H1 (cell line): ENCODE data around the gene PODN. TPM values are rescaled to one million over a fixed set of nuclear protein-coding genes. Genes with fewer than 3 reads are reported as not detected.

ENCODE experiments used
- CTCF ChIA-PET: fragments of 300-600 bp; sonication (Branson Sonifier 250); formaldehyde crosslinking; loops from one replicate; lab custom pipeline; 2021; ENCODE audit not compliant: partially characterized antibody; lab: Charles Lee
- POLR2A ChIA-PET: fragments of 300-600 bp; sonication (Branson Sonifier 250); formaldehyde crosslinking; loops from one replicate; lab custom pipeline; 2021; ENCODE audit warnings: inconsistent platforms; ENCODE audit not compliant: partially characterized antibody; lab: Charles Lee
- DNase-seq, 2 experiments: peaks; one replicate each; pipeline versions ENCODE4 v3.0.0 to v3.0.0-alpha.2; 2010 to 2022; ENCODE audit warnings: low spot score in 2 of 2, low read depth in 1 of 2, mixed read lengths in 1 of 2
- FAIRE-seq: peaks from 2 replicates; lab custom pipeline; 2011; peaks lifted over from hg19 to GRCh38; lab: Jason Lieb, UNC
- H2AFZ ChIP-seq: 2 replicates; pipeline ENCODE4 v1.8.1; 2012; ENCODE audit warnings: low read length, inconsistent platforms
- H2AK5ac ChIP-seq: 2 replicates; pipeline ENCODE4 v1.6.1; 2013; ENCODE audit warnings: low read depth, low read length
- H2BK120ac ChIP-seq: replicated peaks from 2 replicates; pipeline ENCODE3; 2013; ENCODE audit warnings: low read depth, low read length, inconsistent platforms
- H2BK12ac ChIP-seq: 2 replicates; pipeline ENCODE4 v1.6.1; 2013; ENCODE audit warnings: low read depth, low read length
- H2BK15ac ChIP-seq: 2 replicates; pipeline ENCODE4 v1.6.1; 2013; ENCODE audit warnings: low read length
- H2BK20ac ChIP-seq: 2 replicates; pipeline ENCODE4 v1.6.1; 2013; ENCODE audit warnings: low read length
- H2BK5ac ChIP-seq: 2 replicates; pipeline ENCODE4 v1.6.1; 2013; ENCODE audit warnings: low read depth, low read length
- H3K14ac ChIP-seq: 2 replicates; pipeline ENCODE4 v1.6.1; 2013; ENCODE audit warnings: inconsistent platforms; ENCODE audit not compliant: insufficient read length
- H3K18ac ChIP-seq: 2 replicates; pipeline ENCODE4 v1.6.1; 2013; ENCODE audit warnings: low read length; ENCODE audit errors: extremely low read depth
- H3K23ac ChIP-seq: 2 replicates; pipeline ENCODE4 v1.6.1; 2013; ENCODE audit warnings: inconsistent platforms; ENCODE audit not compliant: insufficient read length
- H3K23me2 ChIP-seq: 2 replicates; pipeline ENCODE4 v1.6.1; 2013; ENCODE audit warnings: low read depth, low read length
- H3K27ac ChIP-seq: 2 replicates; pipeline ENCODE4 v1.6.1; 2011; ENCODE audit warnings: low read depth, low read length, inconsistent platforms
- H3K27me3 ChIP-seq, 4 experiments: replicated peaks in 1 of 4; 1 replicate in 1 of 4; 2 replicates in 3 of 4; pipeline versions ENCODE4 v1.6.1 to v1.8.1; 2011 to 2013; ENCODE audit warnings: low read length in 3 of 4, mild to moderate bottlenecking in 3 of 4, inconsistent platforms in 2 of 4, mixed read lengths in 2 of 4, moderate library complexity in 1 of 4; ENCODE audit not compliant: control insufficient read depth in 3 of 4, insufficient read depth in 3 of 4; ENCODE audit errors: extremely low read depth in 1 of 4
- H3K36me3 ChIP-seq, 4 experiments: 2 replicates each; pipeline versions ENCODE4 v1.6.1 to v1.8.1; 2011 to 2013; ENCODE audit warnings: mild to moderate bottlenecking in 4 of 4, low read length in 3 of 4, moderate library complexity in 2 of 4, control low read depth in 1 of 4, inconsistent platforms in 1 of 4; ENCODE audit not compliant: insufficient read depth in 4 of 4, control insufficient read depth in 2 of 4
- H3K4ac ChIP-seq: replicated peaks from 2 replicates; pipeline ENCODE3; 2013; ENCODE audit warnings: low read length, low read depth, mixed read lengths, inconsistent platforms; ENCODE audit not compliant: insufficient read length
- H3K4me1 ChIP-seq, 4 experiments: replicated peaks in 1 of 4; 1 replicate in 1 of 4; 2 replicates in 3 of 4; pipeline versions ENCODE4 v1.6.1 to v1.8.1; 2011 to 2013; ENCODE audit warnings: low read length in 3 of 4, inconsistent platforms in 2 of 4, mixed read lengths in 1 of 4; ENCODE audit not compliant: insufficient read depth in 4 of 4, control insufficient read depth in 3 of 4
- H3K4me2 ChIP-seq, 2 experiments: 2 replicates each; pipeline versions ENCODE4 v1.6.1 to v1.8.1; 2011 to 2013; ENCODE audit warnings: low read depth in 2 of 2, low read length in 2 of 2, control low read depth in 1 of 2, inconsistent platforms in 1 of 2, mild to moderate bottlenecking in 1 of 2; ENCODE audit not compliant: insufficient read depth in 1 of 2
- H3K4me3 ChIP-seq, 4 experiments: fragments of 200-600, 300-600 bp in 1 of 4; sonication (generic), shearing (Covaris generic), sonication (Bioruptor Twin) in 1 of 4; 2 replicates each; pipeline versions ENCODE4 v1.5.1 to v1.8.1; 2011 to 2016; ENCODE audit warnings: low read length in 4 of 4, low read depth in 3 of 4, control low read depth in 2 of 4, inconsistent platforms in 2 of 4, mild to moderate bottlenecking in 2 of 4, mixed read lengths in 1 of 4, moderate library complexity in 1 of 4; ENCODE audit not compliant: insufficient read depth in 2 of 4; ENCODE audit errors: extremely low read depth in 1 of 4
- H3K56ac ChIP-seq: replicated peaks from 2 replicates; pipeline ENCODE3; 2013; ENCODE audit warnings: low read depth, mild to moderate bottlenecking, mixed read lengths, low read length, inconsistent platforms; ENCODE audit not compliant: insufficient read length
- H3K79me1 ChIP-seq: 2 replicates; pipeline ENCODE4 v1.6.1; 2013; ENCODE audit warnings: low read depth, low read length, control low read depth
- H3K79me2 ChIP-seq, 2 experiments: 2 replicates each; pipeline versions ENCODE4 v1.6.1 to v1.8.1; 2012 to 2013; ENCODE audit warnings: low read length in 2 of 2, mild to moderate bottlenecking in 2 of 2, inconsistent platforms in 1 of 2; ENCODE audit not compliant: insufficient read depth in 2 of 2, control insufficient read depth in 1 of 2
- H3K9ac ChIP-seq, 4 experiments: replicated peaks in 1 of 4; 1 replicate in 1 of 4; 2 replicates in 3 of 4; pipeline versions ENCODE4 v1.6.1 to v1.8.1; 2011 to 2013; ENCODE audit warnings: low read depth in 3 of 4, low read length in 3 of 4, control low read depth in 2 of 4, mild to moderate bottlenecking in 2 of 4, moderate library complexity in 2 of 4, inconsistent platforms in 1 of 4; ENCODE audit errors: extremely low read depth in 1 of 4
- H3K9me3 ChIP-seq, 2 experiments: 2 replicates each; pipeline versions ENCODE4 v1.6.1 to v1.8.1; 2012 to 2013; ENCODE audit warnings: mild to moderate bottlenecking in 2 of 2, moderate library complexity in 2 of 2, control low read depth in 1 of 2, inconsistent platforms in 1 of 2, low read depth in 1 of 2, low read length in 1 of 2, mixed read lengths in 1 of 2; ENCODE audit not compliant: insufficient read depth in 2 of 2
- H4K20me1 ChIP-seq, 2 experiments: replicated peaks in 1 of 2; 2 replicates each; pipeline versions ENCODE3 to v1.8.1; 2011 to 2013; ENCODE audit warnings: inconsistent platforms in 2 of 2, low read length in 2 of 2, mild to moderate bottlenecking in 1 of 2; ENCODE audit not compliant: insufficient read depth in 2 of 2, control insufficient read depth in 1 of 2
- H4K5ac ChIP-seq: 2 replicates; pipeline ENCODE4 v1.6.1; 2013; ENCODE audit warnings: low read length, low read depth, mixed read lengths, inconsistent platforms; ENCODE audit not compliant: insufficient read length
- H4K8ac ChIP-seq: 2 replicates; pipeline ENCODE4 v1.8.0; 2013; ENCODE audit warnings: mild to moderate bottlenecking, moderate library complexity, low read length, inconsistent platforms; ENCODE audit not compliant: insufficient read depth; ENCODE audit errors: extremely low read depth
- H4K91ac ChIP-seq: replicated peaks from 2 replicates; pipeline ENCODE3; 2013; ENCODE audit warnings: low read length, mixed read lengths, inconsistent platforms; ENCODE audit not compliant: insufficient read length
- CTBP2 ChIP-seq: IDR thresholded peaks from 2 replicates; pipeline ENCODE4 v1.7.0; 2011; ENCODE audit warnings: borderline replicate concordance, mild to moderate bottlenecking, moderate library complexity, mixed read lengths, low read length; ENCODE audit not compliant: insufficient read depth, insufficient read length
- FOSL1 ChIP-seq: IDR thresholded peaks from 2 replicates; pipeline ENCODE4 v1.6.1; 2011; ENCODE audit warnings: mild to moderate bottlenecking, low read depth, low read length, moderate library complexity; ENCODE audit not compliant: insufficient read depth
- JUN ChIP-seq: IDR thresholded peaks from 2 replicates; pipeline ENCODE4 v1.6.1; 2011; ENCODE audit warnings: low read depth, mild to moderate bottlenecking, improper control_type of control experiment, low read length
- MAFK ChIP-seq: IDR thresholded peaks from 2 replicates; pipeline ENCODE4 v1.6.1; 2012; ENCODE audit warnings: low read depth, mild to moderate bottlenecking, improper control_type of control experiment, low read length
- POLR2AphosphoS5 ChIP-seq: IDR thresholded peaks from 2 replicates; pipeline ENCODE4 v1.6.1; 2011; ENCODE audit warnings: low read depth, low read length
- RAD21 ChIP-seq, 2 experiments: IDR thresholded peaks in 1 of 2; conservative IDR thresholded peaks in 1 of 2; 2 replicates each; pipeline ENCODE4 v1.6.1; 2011; ENCODE audit warnings: low read depth in 2 of 2, low read length in 2 of 2, improper control_type of control experiment in 1 of 2, inconsistent platforms in 1 of 2, mild to moderate bottlenecking in 1 of 2, moderate library complexity in 1 of 2
- RNF2 ChIP-seq: fragments of 200-900, 300-1000 bp; sonication (generic); IDR thresholded peaks from 2 replicates; pipeline ENCODE4 v1.7.1; 2016; ENCODE audit warnings: borderline replicate concordance, low read depth, mild to moderate bottlenecking, antibody characterized with exemption, low read length; ENCODE audit not compliant: poor library complexity, severe bottlenecking; ENCODE audit errors: missing control alignments
- RXRA ChIP-seq: IDR thresholded peaks from 2 replicates; pipeline ENCODE4 v1.6.1; 2011; ENCODE audit warnings: low read depth, mild to moderate bottlenecking, low read length, moderate library complexity; ENCODE audit not compliant: insufficient read depth
- SP1 ChIP-seq: IDR thresholded peaks from 2 replicates; pipeline ENCODE4 v1.6.1; 2011; ENCODE audit warnings: low read depth, low read length
- SRF ChIP-seq: IDR thresholded peaks from 2 replicates; pipeline ENCODE4 v1.6.1; 2011; ENCODE audit warnings: mild to moderate bottlenecking, low read depth, low read length, moderate library complexity
- TAF1 ChIP-seq: IDR thresholded peaks from 2 replicates; pipeline ENCODE4 v1.6.1; 2011; ENCODE audit warnings: mild to moderate bottlenecking, low read depth, low read length
- YY1 ChIP-seq: IDR thresholded peaks from 2 replicates; pipeline ENCODE4 v1.6.1; 2011; ENCODE audit warnings: low read depth, mild to moderate bottlenecking, low read length
- WGBS, 2 experiments: shearing (Covaris generic) in 1 of 2; methylation state at CpG; one replicate each; pipeline versions ENCODE4 v1.1.6 to v1.1.7; 2013 to 2015; ENCODE audit warnings: low lambda C conversion rate in 2 of 2, mixed read lengths in 2 of 2, inconsistent platforms in 1 of 2, low coverage in 1 of 2, missing lambda C conversion rate in 1 of 2; ENCODE audit not compliant: insufficient replicate concordance in 2 of 2, insufficient coverage in 1 of 2, insufficient read length in 1 of 2; ENCODE audit errors: extremely low coverage in 1 of 2, missing lambda C conversion rate in 1 of 2; 5-methylcytosine and 5-hydroxymethylcytosine counted together
- polyA plus RNA-seq, 7 experiments: library from polyadenylated mRNA; depleted of rRNA in 3 of 7; stranded (reverse) in 5 of 7; unstranded in 2 of 7; fragments of >200 nt in 5 of 7; fragments of 200-250 nt in 2 of 7; gene quantifications; 1 replicate in 5 of 7; 2 replicates in 1 of 7; 4 replicates in 1 of 7; pipeline versions ENCODE4 v1.2.1 to v1.2.3, GENCODE V29; 2011 to 2013; ENCODE audit warnings: missing spikeins in 2 of 7, mixed read lengths in 2 of 7
- total RNA-seq: library from RNA; stranded (reverse); fragmentation: NEBNext Ultra II Directional; extraction: Animal tissue kit (Norgen Biotek cat#: 25700); gene quantifications from 2 replicates; pipeline ENCODE4 v1.2.1, GENCODE V29; 2021
- TF ChIP-seq, protein P1 (sequence below): IDR thresholded peaks from 2 replicates; pipeline ENCODE4 v1.6.1; 2011; ENCODE audit warnings: low read length, improper control_type of control experiment

PODN gene
- total and polyA plus RNA-seq, 2 of the 8 experiments (the other 6 are each of a cell fraction or from before 2014, with no cell fraction given): 0.11 to 0.17 TPM

DNA sequence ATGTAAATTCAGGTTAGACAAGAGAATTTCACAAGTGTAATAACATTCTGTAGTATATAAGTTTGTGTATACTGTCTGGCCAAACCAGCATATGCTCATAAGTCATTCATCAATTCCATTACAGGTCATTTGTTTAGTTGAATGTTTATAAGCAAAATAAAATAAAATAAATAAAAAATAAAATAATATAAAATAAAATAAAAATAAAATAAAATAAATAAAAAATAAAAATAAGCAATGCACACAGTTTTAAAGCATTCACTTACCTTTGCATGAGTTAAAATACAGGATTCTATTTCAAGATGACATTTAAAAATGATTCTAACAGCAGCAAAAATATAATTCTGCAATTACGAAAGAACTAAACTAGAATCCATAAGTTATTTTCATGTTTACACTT, 9.9 kb downstream of the PODN start:
- H2BK5ac ChIP-seq: no peak overlapping the region
- H3K4ac ChIP-seq: no peak overlapping the region
- no peak overlapping the region for H3K14ac ChIP-seq
- no peaks in the 10 kb centered on the region for H3K79me2 ChIP-seq
- POLR2A ChIA-PET: no interaction called here
- H3K23ac ChIP-seq: no peak overlapping the region
- no peaks in the 10 kb centered on the region for H3K79me1 ChIP-seq
- H3K9me3 ChIP-seq: no peaks in the 10 kb centered on the region
- H3K27ac ChIP-seq: no peak overlapping the region
- H3K9ac ChIP-seq: no peak overlapping the region
- no peaks in the 10 kb centered on the region; a peak in 2 of 7 replicates for H3K27me3 ChIP-seq
- H3K18ac ChIP-seq: no peak overlapping the region
- no peak overlapping the region for H2AFZ ChIP-seq
- H3K4me1 ChIP-seq: peaks cover 0 to 6% (median 0%) of the 10 kb centered on the region in 4 experiments; a peak in 2 of 7 replicates
- no peak overlapping the region for H2BK12ac ChIP-seq
- H2BK15ac ChIP-seq: no peak overlapping the region
- peaks cover 2% of the 10 kb centered on the region; the same call in 1 of the 2 replicates for H3K23me2 ChIP-seq
- 91% methylated on average over 1 of the region's 1 CpG; no CpG with 5 or more reads in 1 of the 2 experiments for WGBS, 2 experiments
- no peak overlapping the region for H2BK20ac ChIP-seq
- no peak overlapping the region for H3K4me2 ChIP-seq
- no peak overlapping the region for H4K8ac ChIP-seq
- CTCF ChIA-PET: interaction anchor here (1.6 to 2.1 kb wide), 3 partner anchors 16 to 114 kb away, joined by 5 to 10 read pairs (median 5); no protein-coding TSS in a partner anchor
- no peak overlapping the region for H4K91ac ChIP-seq
- H3K36me3 ChIP-seq: no peaks in the 10 kb centered on the region
- no peak overlapping the region for H2AK5ac ChIP-seq
- H4K20me1 ChIP-seq: no peaks in the 10 kb centered on the region
- H3K4me3 ChIP-seq: no peak overlapping the region
- no peak overlapping the region for H4K5ac ChIP-seq
- no peak for FAIRE-seq
- no peak overlapping the region for H3K56ac ChIP-seq
- no peak overlapping the region for H2BK120ac ChIP-seq
- no peak for DNase-seq
- no peak for TF ChIP-seq MAFK
- TF ChIP-seq RNF2: no peak
- TF ChIP-seq JUN: no peak
- no peak for TF ChIP-seq RXRA
- TF ChIP-seq, protein P1, sequence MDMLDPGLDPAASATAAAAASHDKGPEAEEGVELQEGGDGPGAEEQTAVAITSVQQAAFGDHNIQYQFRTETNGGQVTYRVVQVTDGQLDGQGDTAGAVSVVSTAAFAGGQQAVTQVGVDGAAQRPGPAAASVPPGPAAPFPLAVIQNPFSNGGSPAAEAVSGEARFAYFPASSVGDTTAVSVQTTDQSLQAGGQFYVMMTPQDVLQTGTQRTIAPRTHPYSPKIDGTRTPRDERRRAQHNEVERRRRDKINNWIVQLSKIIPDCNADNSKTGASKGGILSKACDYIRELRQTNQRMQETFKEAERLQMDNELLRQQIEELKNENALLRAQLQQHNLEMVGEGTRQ: no peak
- no peak for TF ChIP-seq SP1
- no peak for TF ChIP-seq CTBP2
- TF ChIP-seq POLR2AphosphoS5: no peak
- TF ChIP-seq FOSL1: no peak
- TF ChIP-seq TAF1: no peak
- no peak for TF ChIP-seq RAD21 (IDR thresholded peaks at IDR 0.05 in 1 of 2, conservative IDR thresholded peaks at IDR 0.05 in 1 of 2; ENCODE audit: low read depth in 2 of 2, low read length in 2 of 2)
- no peak for TF ChIP-seq YY1
- no peak for TF ChIP-seq SRF
